DOHH2 (cell line): ENCODE data around the gene PAQR4.

Experiments
- CTCF ChIP-seq: fragments of 200-600 bp; sonication (generic); IDR thresholded peaks from one replicate; pipeline ENCODE4 v1.5.1; 2014; ENCODE audit warnings: antibody characterized with exemption, mild to moderate bottlenecking, low read depth, low read length; ENCODE audit not compliant: poor library complexity, severe bottlenecking
- EZH2phosphoT487 ChIP-seq: fragments of 200-600 bp; sonication (generic); IDR thresholded peaks from 2 replicates; pipeline ENCODE4 v1.6.1; 2017; ENCODE audit warnings: borderline replicate concordance, mild to moderate bottlenecking, antibody characterized with exemption, low read length, moderate library complexity, mixed read lengths

DNA sequence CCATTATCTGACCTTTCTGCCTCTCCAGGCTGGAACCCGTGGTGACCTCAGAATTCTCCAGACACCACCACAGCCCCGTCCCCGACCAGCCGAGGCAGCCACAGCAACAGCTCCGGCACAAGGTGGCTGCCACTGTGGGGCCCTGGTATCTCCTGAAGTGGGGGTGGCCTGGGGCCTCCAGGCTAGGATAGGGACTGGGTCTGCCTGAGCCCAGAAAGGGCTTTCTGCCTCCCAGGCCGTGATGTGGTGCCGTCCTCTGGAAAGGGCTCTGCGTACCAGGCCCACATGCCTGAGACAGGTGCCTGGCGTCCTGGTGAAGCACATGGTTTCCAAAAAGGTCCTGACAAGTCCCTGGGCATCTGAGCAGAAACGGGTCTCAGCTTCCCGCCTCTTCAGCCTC, 40.4 kb upstream of the PAQR4 start:
- TF ChIP-seq CTCF (no peak), EZH2phosphoT487 (no peak)
